D721Med (cell line): ENCODE results near the gene UBE2E1.

Source experiments
- DNase-seq: peaks from one replicate; pipeline ENCODE4 v3.0.0; 2011; ENCODE audit warnings: low spot score; ENCODE audit not compliant: insufficient read length
- FAIRE-seq: peaks from 2 replicates; lab custom pipeline; 2011; peaks lifted over from hg19 to GRCh38; lab: Jason Lieb, UNC
- CTCF ChIP-seq: IDR thresholded peaks from 2 replicates; pipeline ENCODE4 v1.5.1; 2012; ENCODE audit warnings: mild to moderate bottlenecking, control low read depth; ENCODE audit not compliant: insufficient read depth; ENCODE audit errors: missing control alignments

Gene UBE2E1

GRCh38 chr3:23931597-23931996 is 125.8 kb downstream of the UBE2E1 start:
- no peak for DNase-seq
- TF ChIP-seq CTCF, result no peak
- no peak for FAIRE-seq

- DNase-seq (no peak), FAIRE-seq (no peak)
- TF ChIP-seq CTCF, result no peak
Observed at GRCh38 chr3:23932571-23932970, 126.8 kb downstream of the UBE2E1 start.

- TF ChIP-seq CTCF, result no peak
- DNase-seq (no peak), FAIRE-seq (no peak)
Observed at GRCh38 chr3:23934253-23934652, 128.5 kb downstream of the UBE2E1 start.

- DNase-seq (no peak), FAIRE-seq (no peak)
- TF ChIP-seq CTCF, result no peak
Observed at GRCh38 chr3:23937296-23937695, 131.5 kb downstream of the UBE2E1 start.

GRCh38 chr3:23938688-23939087 is 132.9 kb downstream of the UBE2E1 start:
- no peak for TF ChIP-seq CTCF
- FAIRE-seq, result no peak
- no peak for DNase-seq

GRCh38 chr3:23940775-23941174 is 135.0 kb downstream of the UBE2E1 start:
- TF ChIP-seq CTCF, result no peak
- DNase-seq (no peak), FAIRE-seq (no peak)
